NCI-H1092 treated with DMSO at 0.1 percent for 48 hours (cell line): ENCODE measurements around the gene GRIN2C.

Experiments
- DNase-seq: peaks from one replicate; lab custom pipeline; 2025; lab: John Stamatoyannopoulos, UW

Gene GRIN2C

GRCh38 chr17:74864297-74864865 is 4.7 kb upstream of the GRIN2C start:
- DNase-seq: no peak

GRCh38 chr17:74863420-74864296 is 4.0 kb upstream of the GRIN2C start:
- no peak for DNase-seq

- no peak for DNase-seq
Observed at GRCh38 chr17:74862919-74863318, 3.2 kb upstream of the GRIN2C start.

DNA sequence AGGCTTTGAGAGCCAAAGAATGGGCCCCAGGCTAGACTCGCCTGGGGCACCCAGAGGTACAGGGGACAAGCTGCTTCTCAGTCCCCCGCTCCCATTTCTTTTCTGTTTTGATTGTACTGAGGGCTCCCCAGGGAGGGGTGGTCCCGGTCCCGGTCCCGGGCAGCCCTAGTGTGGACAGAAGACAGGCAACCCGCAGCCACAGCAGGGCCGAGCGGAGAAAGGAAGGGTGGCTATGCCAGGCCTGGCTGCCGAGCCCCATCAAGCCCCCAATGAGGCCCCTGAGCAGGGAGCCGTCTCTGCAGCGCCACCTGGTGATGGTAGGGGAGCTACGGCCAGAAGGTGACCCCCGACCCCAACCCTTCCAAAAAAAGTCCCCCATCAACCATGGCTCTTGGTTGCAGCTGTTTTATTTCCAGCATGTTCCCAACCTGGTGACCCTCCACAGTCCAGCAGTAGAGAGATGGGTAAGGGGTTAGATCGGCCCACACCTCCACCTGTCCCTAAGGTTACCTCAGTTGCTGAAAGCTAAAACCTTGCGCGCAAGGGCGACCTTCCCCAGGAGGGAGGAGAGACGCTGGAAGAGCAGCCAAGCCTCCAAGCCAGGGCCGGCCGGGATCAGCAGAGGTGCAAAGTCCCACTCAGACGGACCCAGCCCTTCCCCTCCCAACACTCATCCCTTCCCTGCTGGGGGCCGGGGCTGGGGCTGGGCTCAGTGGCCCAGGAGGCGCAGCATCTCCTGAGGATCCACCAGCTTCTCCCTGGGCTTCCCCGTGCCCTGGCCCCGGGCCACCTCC is 2.6 kb upstream of the GRIN2C start:
- DNase-seq: peak; percentile 10

GRCh38 chr17:74861662-74862107 is 2.0 kb upstream of the GRIN2C start:
- DNase-seq: no peak

GRCh38 chr17:74860872-74861661 is 1.4 kb upstream of the GRIN2C start:
- DNase-seq: no peak

GRCh38 chr17:74860229-74860871 is 665 bp upstream of the GRIN2C start:
- DNase-seq: no peak

DNA sequence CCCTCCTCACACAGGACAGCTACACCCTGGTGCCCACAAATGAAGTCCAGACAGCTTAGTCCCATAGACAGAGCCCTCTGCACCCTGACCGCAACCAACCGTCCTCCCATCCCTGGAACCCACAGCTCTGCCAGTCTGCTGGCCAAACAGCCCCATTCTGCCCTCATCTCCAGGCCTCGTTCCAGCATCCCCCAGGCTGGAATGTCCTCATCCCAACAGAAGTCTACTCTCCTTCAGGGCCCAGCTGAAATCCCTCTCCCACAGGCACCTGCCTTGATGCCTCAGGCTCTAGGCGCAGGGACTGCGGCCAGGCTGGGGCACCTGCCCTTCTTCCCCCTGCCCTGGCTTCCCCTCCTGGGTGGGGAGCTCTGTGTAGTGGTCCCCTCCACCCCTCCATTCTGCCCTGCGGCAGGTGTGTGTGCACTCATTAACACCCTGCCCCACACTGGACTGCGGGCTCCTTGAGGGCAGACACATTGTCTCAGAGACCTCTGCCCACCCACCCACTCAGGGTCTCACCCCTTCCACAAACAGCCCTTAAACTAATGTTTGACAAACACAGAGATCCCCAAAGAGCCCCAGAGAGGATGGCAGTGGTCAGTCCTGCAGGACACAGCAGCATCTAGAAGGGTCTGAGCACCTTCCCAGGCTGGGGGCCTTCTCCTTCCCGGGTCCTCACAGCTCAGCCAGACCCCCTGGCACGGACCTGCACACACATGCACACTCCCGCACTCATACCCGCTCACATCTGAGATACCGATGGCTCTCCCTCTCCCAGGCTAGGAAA is 820 bp downstream of the GRIN2C start:
- no peak for DNase-seq

DNA sequence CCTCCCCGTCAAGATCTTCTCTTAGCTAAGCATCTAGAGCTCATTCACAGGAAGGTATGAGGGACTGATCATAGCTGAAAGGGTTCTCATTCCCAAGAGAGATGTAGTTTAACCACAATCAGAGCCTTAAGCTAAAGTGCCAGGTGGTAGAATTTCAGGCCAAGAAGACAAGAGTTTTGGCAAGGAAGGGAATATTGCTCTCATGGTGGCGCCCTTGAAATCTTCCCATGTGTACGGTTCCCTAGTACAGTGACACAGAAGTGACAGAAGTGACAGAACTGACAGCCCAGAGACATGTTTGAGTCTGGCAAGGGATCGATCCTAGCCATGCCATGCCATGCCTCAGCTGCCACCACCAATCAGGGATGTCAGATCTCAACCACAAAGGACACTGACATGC is 2.5 kb downstream of the GRIN2C start:
- no peak for DNase-seq

DNA sequence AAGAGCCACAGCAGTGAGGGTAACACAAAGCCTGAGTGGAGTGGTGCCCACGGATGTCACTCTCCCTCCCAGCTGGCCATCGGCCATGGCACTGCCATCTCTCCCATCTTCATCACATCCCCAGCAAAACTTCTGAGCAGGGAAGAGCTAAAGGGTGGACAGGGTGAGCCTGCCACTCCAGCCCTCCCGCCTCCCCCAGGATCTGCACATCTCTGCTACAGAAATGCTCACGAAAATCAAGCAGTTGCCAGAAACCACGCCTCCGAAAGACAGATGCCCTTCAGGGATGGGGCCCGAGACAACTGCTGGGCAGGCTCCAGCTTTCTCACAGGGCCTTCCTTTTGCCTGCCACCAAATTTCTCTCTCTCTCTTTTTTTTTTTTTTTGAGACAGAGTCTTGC is 3.6 kb downstream of the GRIN2C start:
- DNase-seq: no peak

DNA sequence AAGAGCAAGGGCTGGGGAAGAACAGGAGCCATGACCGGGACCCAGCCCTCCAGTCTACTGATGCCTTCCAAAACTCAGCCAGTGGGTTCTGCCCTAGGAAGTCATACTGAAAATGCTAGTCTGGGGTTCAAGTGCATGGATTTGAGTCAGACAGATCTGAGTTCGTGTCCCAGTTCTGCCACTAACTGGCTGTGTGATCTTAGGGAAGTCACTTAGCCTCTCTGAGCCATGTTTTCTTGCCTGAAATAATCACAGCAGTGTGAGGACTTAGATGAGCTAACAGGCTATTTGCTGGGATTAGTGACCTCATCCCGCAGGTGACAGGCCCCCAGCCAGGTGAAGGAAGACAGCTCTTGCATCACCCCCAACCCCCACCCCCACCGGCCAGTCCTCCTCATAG is 4.4 kb downstream of the GRIN2C start:
- no peak for DNase-seq

DNA sequence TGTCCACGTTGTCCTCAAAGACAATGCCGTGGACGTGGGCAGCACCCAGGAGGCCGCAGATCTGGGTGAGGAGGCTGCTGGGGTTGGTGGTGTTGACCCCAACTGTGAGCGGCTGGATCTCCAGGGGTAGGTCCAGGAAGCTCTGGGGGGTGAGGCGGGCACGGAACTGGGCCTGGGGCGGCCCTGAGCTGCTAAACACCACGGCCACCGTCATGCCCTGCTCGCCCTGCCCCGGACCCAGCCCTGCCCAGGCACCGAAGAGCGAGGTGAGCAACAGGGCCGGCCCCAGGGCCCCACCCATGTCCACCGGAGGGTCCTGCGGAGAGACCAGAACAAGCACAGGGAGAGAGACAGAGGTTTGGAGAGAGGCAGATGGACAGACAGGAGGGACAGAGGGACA is 4.9 kb downstream of the GRIN2C start:
- DNase-seq: no peak

DNA sequence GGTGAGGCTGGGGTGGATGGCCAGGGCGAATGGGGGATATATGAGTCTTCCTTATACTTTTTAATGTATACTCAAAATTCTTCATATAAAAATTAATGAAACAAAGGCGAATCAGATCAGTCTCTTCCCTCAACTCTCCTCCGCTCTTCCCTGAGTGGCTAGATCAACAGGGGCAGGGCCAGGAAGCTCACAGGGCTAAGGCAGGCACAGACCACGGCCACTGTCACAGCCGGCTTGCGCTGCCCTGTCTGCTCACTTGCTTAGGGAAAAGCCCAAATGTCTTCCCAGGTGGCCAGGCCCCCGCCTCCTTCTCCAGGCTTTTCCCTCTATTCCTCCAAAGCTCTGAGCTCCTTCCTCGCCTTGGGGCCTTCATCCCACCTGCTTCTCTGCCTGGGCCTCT is 6.0 kb downstream of the GRIN2C start:
- no peak for DNase-seq

- no peak for DNase-seq
Observed at GRCh38 chr17:74853048-74853397, 6.7 kb downstream of the GRIN2C start.

- DNase-seq: no peak
Observed at GRCh38 chr17:74852237-74853047, 7.2 kb downstream of the GRIN2C start.

GRCh38 chr17:74851612-74852236 is 8.0 kb downstream of the GRIN2C start:
- peak; percentile 26 for DNase-seq

DNA sequence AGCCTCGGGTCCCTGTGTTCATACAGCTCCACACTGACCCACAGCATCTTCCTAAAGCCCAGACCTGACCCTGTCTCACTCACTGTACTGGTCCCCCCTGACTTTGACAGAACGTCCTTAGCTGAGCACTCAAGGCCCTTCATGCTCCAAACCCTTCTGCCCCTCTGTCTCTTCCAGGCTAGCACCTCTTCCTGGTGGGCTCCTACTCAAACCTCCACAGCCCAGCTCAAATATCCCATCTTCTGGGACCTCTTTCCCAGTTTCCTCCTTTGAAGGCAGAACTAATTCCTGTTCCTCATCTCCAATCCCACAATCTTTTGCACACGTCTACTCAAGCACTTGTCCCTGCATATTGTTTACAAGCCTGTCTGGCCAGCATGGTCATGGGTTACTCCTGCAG is 8.8 kb downstream of the GRIN2C start:
- DNase-seq: no peak

- DNase-seq: no peak
Observed at GRCh38 chr17:74850310-74850709, 9.4 kb downstream of the GRIN2C start.

- no peak for DNase-seq
Observed at GRCh38 chr17:74848656-74849399, 10.9 kb downstream of the GRIN2C start.
